ENCODE results near the gene MKLN1. TPM values are rescaled to one million over a fixed set of nuclear protein-coding genes. Genes with fewer than 3 reads are reported as not detected.

The MKLN1 gene
- total RNA-seq, 1 experiment from 2014 or later, result 48.5 TPM

DNA sequence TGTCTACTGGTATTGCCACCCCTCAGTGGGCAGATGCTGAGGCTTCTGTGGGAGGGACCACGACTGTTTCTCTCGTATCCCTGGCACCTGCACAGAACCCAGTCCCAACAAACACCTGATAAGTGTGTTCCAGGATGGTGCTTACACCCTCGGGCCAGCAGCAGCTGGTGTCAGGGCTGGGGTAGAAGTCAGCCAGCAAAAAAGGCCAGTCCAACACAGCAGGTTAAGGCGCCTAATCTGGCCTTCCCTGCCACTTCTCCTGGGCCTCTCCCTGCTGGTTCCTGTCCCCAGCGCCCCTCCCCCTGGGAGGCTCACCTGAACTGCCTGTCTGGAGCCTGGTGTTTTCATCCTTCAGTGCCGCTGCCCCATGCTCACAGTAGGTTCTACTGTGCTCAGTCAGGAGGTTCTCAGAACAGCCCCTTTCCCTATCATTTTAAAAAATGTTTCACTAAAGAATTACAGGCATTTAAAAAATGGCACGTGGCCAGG is 208.7 kb downstream of the MKLN1 start:
- POLR2A ChIA-PET, result no interaction called here
- intact Hi-C loops (cut with micrococcal nuclease), result no loop called here
- Histone ChIP-seq H3K4me1 (ENCODE audit: control insufficient read depth in 1 of 2, insufficient read depth in 2 of 2, low read length in 2 of 2) (peaks cover 50 to 53% of the 10 kb centered on the region in 2 experiments), H3K9ac (ENCODE audit: low read length) (no peak overlapping the region), H3K79me2 (ENCODE audit: insufficient read depth, low read length) (peaks cover 23% of the 10 kb centered on the region; the same call in 1 of the 2 replicates), H3K9me3 (ENCODE audit: control insufficient read depth in 1 of 2, insufficient read depth in 1 of 2, low read depth in 1 of 2, low read length in 2 of 2) (no peaks in the 10 kb centered on the region), H3K4me2 (ENCODE audit: low read length) (no peak overlapping the region), H3K36me3 (ENCODE audit: control insufficient read depth in 1 of 2, insufficient read depth in 2 of 2, low read length in 2 of 2) (no peaks in the 10 kb centered on the region), H3K9me2 (ENCODE audit: insufficient read depth) (no peaks in the 10 kb centered on the region), H2AFZ (ENCODE audit: low read depth, low read length, poor library complexity, severe bottlenecking) (no peak overlapping the region), H3K27me3 (ENCODE audit: insufficient read depth, low read length) (no peaks in the 10 kb centered on the region), H3K27ac (ENCODE audit: low read depth, low read length) (no peak overlapping the region), H4K20me1 (ENCODE audit: insufficient read depth) (no peaks in the 10 kb centered on the region), H3K4me3 (replicated peaks in 1 of 2; ENCODE audit: low read depth in 1 of 2, low read length in 2 of 2) (no peak overlapping the region)
- TF ChIP-seq TCF7L2 (IDR thresholded peaks at IDR 0.05; ENCODE audit: borderline replicate concordance, extremely low read depth, insufficient read depth, insufficient read length) (no peak), RAD21 (IDR thresholded peaks at IDR 0.05; ENCODE audit: low read depth) (no peak), EZH2 (IDR thresholded peaks at IDR 0.05) (no peak), SIN3A (IDR thresholded peaks at IDR 0.05; ENCODE audit: low read depth) (no peak), ELF1 (IDR thresholded peaks at IDR 0.05; ENCODE audit: borderline replicate concordance, low read depth) (no peak), FOSL1 (IDR thresholded peaks at IDR 0.05; ENCODE audit: low read depth) (no peak), YY1 (IDR thresholded peaks at IDR 0.05; ENCODE audit: extremely low read depth, insufficient replicate concordance, low read depth, low read length) (no peak), JUND (IDR thresholded peaks at IDR 0.05) (no peak), POLR2AphosphoS5 (IDR thresholded peaks at IDR 0.05; ENCODE audit: low read depth, low read length) (no peak), ZNF274 (IDR thresholded peaks at IDR 0.05; ENCODE audit: low read depth, low read length) (no peak), POLR2A (IDR thresholded peaks at IDR 0.05; ENCODE audit: borderline replicate concordance, extremely low read depth, insufficient read depth, insufficient read length) (no peak), CBX3 (IDR thresholded peaks at IDR 0.05; ENCODE audit: low read depth) (no peak), ZFX (IDR thresholded peaks at IDR 0.05) (no peak), SP1 (IDR thresholded peaks at IDR 0.05; ENCODE audit: low read depth) (no peak), EZH2phosphoT487 (IDR thresholded peaks at IDR 0.05; ENCODE audit: borderline replicate concordance) (no peak)
- TF ChIP-seq, protein P1, sequence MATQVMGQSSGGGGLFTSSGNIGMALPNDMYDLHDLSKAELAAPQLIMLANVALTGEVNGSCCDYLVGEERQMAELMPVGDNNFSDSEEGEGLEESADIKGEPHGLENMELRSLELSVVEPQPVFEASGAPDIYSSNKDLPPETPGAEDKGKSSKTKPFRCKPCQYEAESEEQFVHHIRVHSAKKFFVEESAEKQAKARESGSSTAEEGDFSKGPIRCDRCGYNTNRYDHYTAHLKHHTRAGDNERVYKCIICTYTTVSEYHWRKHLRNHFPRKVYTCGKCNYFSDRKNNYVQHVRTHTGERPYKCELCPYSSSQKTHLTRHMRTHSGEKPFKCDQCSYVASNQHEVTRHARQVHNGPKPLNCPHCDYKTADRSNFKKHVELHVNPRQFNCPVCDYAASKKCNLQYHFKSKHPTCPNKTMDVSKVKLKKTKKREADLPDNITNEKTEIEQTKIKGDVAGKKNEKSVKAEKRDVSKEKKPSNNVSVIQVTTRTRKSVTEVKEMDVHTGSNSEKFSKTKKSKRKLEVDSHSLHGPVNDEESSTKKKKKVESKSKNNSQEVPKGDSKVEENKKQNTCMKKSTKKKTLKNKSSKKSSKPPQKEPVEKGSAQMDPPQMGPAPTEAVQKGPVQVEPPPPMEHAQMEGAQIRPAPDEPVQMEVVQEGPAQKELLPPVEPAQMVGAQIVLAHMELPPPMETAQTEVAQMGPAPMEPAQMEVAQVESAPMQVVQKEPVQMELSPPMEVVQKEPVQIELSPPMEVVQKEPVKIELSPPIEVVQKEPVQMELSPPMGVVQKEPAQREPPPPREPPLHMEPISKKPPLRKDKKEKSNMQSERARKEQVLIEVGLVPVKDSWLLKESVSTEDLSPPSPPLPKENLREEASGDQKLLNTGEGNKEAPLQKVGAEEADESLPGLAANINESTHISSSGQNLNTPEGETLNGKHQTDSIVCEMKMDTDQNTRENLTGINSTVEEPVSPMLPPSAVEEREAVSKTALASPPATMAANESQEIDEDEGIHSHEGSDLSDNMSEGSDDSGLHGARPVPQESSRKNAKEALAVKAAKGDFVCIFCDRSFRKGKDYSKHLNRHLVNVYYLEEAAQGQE (IDR thresholded peaks at IDR 0.05; ENCODE audit: low read depth), result no peak
- TF ChIP-seq, protein P2, sequence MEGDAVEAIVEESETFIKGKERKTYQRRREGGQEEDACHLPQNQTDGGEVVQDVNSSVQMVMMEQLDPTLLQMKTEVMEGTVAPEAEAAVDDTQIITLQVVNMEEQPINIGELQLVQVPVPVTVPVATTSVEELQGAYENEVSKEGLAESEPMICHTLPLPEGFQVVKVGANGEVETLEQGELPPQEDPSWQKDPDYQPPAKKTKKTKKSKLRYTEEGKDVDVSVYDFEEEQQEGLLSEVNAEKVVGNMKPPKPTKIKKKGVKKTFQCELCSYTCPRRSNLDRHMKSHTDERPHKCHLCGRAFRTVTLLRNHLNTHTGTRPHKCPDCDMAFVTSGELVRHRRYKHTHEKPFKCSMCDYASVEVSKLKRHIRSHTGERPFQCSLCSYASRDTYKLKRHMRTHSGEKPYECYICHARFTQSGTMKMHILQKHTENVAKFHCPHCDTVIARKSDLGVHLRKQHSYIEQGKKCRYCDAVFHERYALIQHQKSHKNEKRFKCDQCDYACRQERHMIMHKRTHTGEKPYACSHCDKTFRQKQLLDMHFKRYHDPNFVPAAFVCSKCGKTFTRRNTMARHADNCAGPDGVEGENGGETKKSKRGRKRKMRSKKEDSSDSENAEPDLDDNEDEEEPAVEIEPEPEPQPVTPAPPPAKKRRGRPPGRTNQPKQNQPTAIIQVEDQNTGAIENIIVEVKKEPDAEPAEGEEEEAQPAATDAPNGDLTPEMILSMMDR (IDR thresholded peaks at IDR 0.05 in 2 of 3, conservative IDR thresholded peaks at IDR 0.05 in 1 of 3; ENCODE audit: borderline replicate concordance in 1 of 3, insufficient read depth in 1 of 3, low read depth in 2 of 3, low read length in 2 of 3), result no peak
- TF ChIP-seq, protein P3, sequence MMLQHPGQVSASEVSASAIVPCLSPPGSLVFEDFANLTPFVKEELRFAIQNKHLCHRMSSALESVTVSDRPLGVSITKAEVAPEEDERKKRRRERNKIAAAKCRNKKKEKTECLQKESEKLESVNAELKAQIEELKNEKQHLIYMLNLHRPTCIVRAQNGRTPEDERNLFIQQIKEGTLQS (IDR thresholded peaks at IDR 0.05), result no peak
- TF ChIP-seq, protein P4, sequence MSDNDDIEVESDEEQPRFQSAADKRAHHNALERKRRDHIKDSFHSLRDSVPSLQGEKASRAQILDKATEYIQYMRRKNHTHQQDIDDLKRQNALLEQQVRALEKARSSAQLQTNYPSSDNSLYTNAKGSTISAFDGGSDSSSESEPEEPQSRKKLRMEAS (IDR thresholded peaks at IDR 0.05), result no peak
- ATAC-seq, result no peak
- no TSS peak for BruUV-seq (replicated peaks)
- CTCF ChIA-PET, result interaction anchor here (3.0 kb wide), 1 partner anchor 10 kb away, joined by 19 read pairs; no protein-coding TSS in a partner anchor
- RAD21 ChIA-PET (ENCODE audit: low non-redundant PET in 1 of 2, low total read pairs in 2 of 2, uncharacterized antibody in 2 of 2, unreplicated experiment in 2 of 2), result no interaction called here
- DNase-seq (ENCODE audit: low read depth, low spot score), result no peak

All from HCT116 (cell line).